Lower lobe of right lung (tissue), 2 donors: ENCODE results near the gene MBD3. TPM values are rescaled to one million over a fixed set of nuclear protein-coding genes. Genes with fewer than 3 reads are reported as not detected.

Source experiments
- ATAC-seq, 2 donors: fragments of 200-7000 bp; cut with Tn5 transposase; one replicate each; pipeline ENCODE4 v1.9.1; 2020 to 2022; ENCODE audit warnings: mild to moderate bottlenecking in 2 of 2, moderate library complexity in 2 of 2
- DNase-seq: peaks from one replicate; pipeline ENCODE4 v3.0.0-alpha.2; 2020
- H3K27ac ChIP-seq: fragments of 200-600 bp; one replicate; pipeline ENCODE4 v1.8.0; 2022
- H3K27me3 ChIP-seq: fragments of 200-600 bp; one replicate; pipeline ENCODE4 v1.8.0; 2022; ENCODE audit warnings: low read depth
- H3K36me3 ChIP-seq: fragments of 200-600 bp; one replicate; pipeline ENCODE4 v1.8.0; 2022; ENCODE audit warnings: mild to moderate bottlenecking
- H3K4me1 ChIP-seq: fragments of 200-600 bp; one replicate; pipeline ENCODE4 v1.8.0; 2022
- H3K4me3 ChIP-seq: fragments of 200-600 bp; one replicate; pipeline ENCODE4 v1.8.0; 2022; ENCODE audit warnings: mild to moderate bottlenecking
- H3K9me3 ChIP-seq: fragments of 200-600 bp; one replicate; pipeline ENCODE4 v1.8.0; 2022
- CTCF ChIP-seq: fragments of 200-600 bp; IDR thresholded peaks from one replicate; pipeline ENCODE4 v1.8.0; 2022; ENCODE audit warnings: antibody characterized with exemption, mild to moderate bottlenecking
- intact Hi-C: fragments of 100-400 bp; cut with DNase I; formaldehyde crosslinking; loops from one replicate; pipeline ENCODE4 v1.11.0; 2022
- total RNA-seq: library from RNA; stranded (reverse); fragmentation: NEBNext Ultra II Directional; extraction: Animal tissue kit (Norgen Biotek cat#: 25700); gene quantifications from one replicate; pipeline ENCODE4 v1.2.1, GENCODE V29; 2021
- donor health status: DM: no; HTN: yes; CAD: no; lungs with severe emphysema.

MBD3 gene
- total RNA-seq, 1 donor from 2014 or later = 68.1 TPM

GRCh38 chr19:1601613-1602064, 9.0 kb upstream of the MBD3 start:
- intact Hi-C loops = no loop called here
- DNase-seq = no peak
- no peak for TF ChIP-seq CTCF
- no peak for ATAC-seq
- Histone ChIP-seq H3K27ac (no peak overlapping the region), H3K4me3 (no peak overlapping the region), H3K9me3 (no peaks in the 10 kb centered on the region), H3K27me3 (no peaks in the 10 kb centered on the region), H3K4me1 (peaks cover 36% of the 10 kb centered on the region), H3K36me3 (peaks cover 34% of the 10 kb centered on the region)

DNA sequence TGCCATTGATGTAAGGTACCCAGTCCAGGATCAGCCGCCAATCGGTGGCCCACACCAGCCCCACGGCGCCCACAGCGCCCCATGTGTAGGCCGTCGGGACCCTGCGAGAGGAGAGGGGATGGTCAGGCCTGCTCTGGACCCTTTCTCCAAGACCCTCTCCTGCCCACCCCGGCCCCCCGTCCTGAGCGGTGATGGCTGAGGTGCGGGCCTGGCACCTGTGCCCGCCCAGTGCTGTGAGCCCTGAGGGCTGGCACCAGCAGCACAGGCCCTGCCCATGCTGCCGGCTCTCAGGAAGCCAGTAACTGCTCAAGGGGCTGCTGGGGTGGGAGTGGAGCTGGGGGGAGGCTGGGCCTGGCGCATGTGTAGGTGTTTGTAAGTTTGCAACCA, 6.8 kb upstream of the MBD3 start:
- intact Hi-C loops = no loop called here
- TF ChIP-seq CTCF = no peak
- Histone ChIP-seq H3K27me3 (no peaks in the 10 kb centered on the region), H3K36me3 (peaks cover 46% of the 10 kb centered on the region), H3K4me3 (no peak overlapping the region), H3K27ac (no peak overlapping the region), H3K4me1 (peaks cover 21% of the 10 kb centered on the region), H3K9me3 (no peaks in the 10 kb centered on the region)
- no peak for DNase-seq
- peak in 1 of 2 donors; percentile 28 for ATAC-seq

- DNase-seq (no peak), ATAC-seq (peak in 1 of 2 donors; percentile 7)
- Histone ChIP-seq H3K27ac (no peak overlapping the region), H3K27me3 (no peaks in the 10 kb centered on the region), H3K4me1 (peaks cover 16% of the 10 kb centered on the region), H3K4me3 (no peak overlapping the region), H3K9me3 (no peaks in the 10 kb centered on the region), H3K36me3 (peaks cover 47% of the 10 kb centered on the region)
- intact Hi-C loops = no loop called here
- no peak for TF ChIP-seq CTCF
Measured at GRCh38 chr19:1598777-1599459, 6.3 kb upstream of the MBD3 start.

- Histone ChIP-seq H3K9me3 (no peaks in the 10 kb centered on the region), H3K27me3 (no peaks in the 10 kb centered on the region), H3K4me3 (peak overlapping the region; percentile 72), H3K36me3 (peaks cover 31% of the 10 kb centered on the region), H3K27ac (peak overlapping the region; percentile 73), H3K4me1 (peaks cover 21% of the 10 kb centered on the region)
- DNase-seq (no peak), ATAC-seq (no peak)
- TF ChIP-seq CTCF = no peak
- intact Hi-C loops = no loop called here
Measured at GRCh38 chr19:1593501-1593772, 772 bp upstream of the MBD3 start.

DNA sequence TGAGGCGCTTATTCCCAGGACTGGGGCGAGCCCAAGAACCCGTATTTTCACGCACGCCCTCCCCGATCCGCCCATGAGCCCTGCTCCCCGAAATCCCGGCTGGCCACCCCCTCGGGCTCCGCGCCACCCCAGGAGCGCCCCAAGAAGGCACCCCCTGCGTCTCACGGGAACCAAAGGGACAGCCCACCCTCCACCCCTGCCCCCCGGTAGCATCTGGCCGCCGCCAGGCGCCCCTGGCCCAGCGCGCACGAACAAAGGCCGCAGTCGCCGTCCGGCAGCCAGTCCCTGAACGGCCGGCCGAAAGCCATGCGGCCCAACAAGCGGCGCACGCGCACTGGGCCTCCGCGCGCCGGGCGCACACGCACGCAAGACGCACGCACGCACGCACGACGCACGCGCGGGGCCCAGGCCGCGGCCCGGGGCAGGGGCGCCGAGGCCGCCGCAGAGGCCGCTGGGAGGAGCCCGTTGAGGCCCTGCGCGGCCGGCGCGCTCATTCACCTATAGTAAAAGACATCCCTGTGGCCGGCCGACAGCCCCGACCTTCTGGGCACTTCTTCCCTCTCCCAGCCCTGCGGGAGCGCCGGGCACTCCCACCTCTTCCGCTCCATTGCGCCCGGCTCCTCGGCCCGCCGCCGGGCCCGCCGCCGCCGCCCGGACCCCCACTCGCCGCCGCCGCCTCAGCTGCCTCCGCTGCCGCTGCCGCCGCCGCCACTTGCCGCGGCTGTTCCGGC, 476 bp downstream of the MBD3 start:
- Histone ChIP-seq H3K4me1 (peaks cover 21% of the 10 kb centered on the region), H3K36me3 (peaks cover 19% of the 10 kb centered on the region), H3K27me3 (no peaks in the 10 kb centered on the region), H3K4me3 (peak overlapping the region; percentile 84), H3K9me3 (no peaks in the 10 kb centered on the region), H3K27ac (peak overlapping the region; percentile 93)
- TF ChIP-seq CTCF = no peak
- intact Hi-C loops = no loop called here
- DNase-seq = peak; percentile 91
- ATAC-seq = peak; percentile 90 to 93
